ENCODE data around the gene PHRF1. TPM values are rescaled to one million over a fixed set of nuclear protein-coding genes. Genes with fewer than 3 reads are reported as not detected.

PHRF1 gene
- total RNA-seq = 10 to 100 TPM; 46.0 to 47.4 TPM

DNA sequence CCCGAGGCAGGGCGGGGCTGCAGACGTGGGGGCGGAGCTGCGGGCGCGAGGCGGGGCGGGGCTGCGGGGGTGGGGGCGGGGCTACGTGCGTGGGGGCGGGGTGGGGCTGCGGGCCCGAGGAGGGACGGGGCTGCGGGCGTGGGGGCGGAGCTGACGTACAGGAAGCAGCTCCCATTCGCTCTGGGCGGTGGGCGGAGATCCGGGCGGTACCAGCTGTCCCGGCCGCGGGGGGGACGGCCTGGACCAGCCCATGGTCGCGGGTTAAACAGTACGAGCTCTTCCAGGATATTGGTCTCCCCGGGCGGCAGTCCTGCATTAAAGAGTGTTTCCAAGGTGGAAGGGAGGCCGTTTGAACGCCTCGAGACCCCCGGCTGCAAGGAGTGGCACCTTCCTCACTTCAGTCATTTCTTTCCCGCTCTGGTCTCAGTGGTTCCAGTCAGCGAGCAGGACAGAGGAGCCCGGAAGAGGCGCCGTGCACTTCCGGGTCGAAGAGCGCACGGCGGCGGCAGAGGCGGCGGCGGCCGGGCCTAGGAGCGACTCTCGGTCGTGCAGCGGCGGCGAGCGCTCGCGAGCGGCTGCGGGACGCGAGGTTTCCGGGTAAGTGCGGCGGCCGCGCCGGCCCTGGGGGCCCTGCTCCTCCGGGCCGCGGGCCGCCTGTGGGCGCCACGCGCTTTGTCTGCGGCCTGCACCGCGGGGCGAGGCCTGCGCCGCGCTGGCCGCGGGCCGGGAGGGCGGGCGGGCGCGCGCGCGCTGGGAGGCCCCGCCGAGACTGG, at the start of gene PHRF1:
PHRF1 (plus strand) TSS at position 475 of the 773 bp plus-strand sequence. CDS start 5,043 bp downstream, outside the sequence.
- ChIA-PET POLR2A (interaction anchor here (0.5 to 1.9 kb wide), 8 partner anchors 12 to 150 kb away, joined by 3 to 9 read pairs (median 4); partner anchors contain the start of genes HRAS and IRF7), CTCF (interaction anchor here (0.9 to 1.5 kb wide), 3 partner anchors 17 to 37 kb away, joined by 3 to 5 read pairs (median 3); no protein-coding TSS in a partner anchor)

- ChIA-PET POLR2A (no interaction called here), CTCF (no interaction called here)
Measured at GRCh38 chr11:528166-528814, 48.0 kb upstream of the PHRF1 start.

DNA sequence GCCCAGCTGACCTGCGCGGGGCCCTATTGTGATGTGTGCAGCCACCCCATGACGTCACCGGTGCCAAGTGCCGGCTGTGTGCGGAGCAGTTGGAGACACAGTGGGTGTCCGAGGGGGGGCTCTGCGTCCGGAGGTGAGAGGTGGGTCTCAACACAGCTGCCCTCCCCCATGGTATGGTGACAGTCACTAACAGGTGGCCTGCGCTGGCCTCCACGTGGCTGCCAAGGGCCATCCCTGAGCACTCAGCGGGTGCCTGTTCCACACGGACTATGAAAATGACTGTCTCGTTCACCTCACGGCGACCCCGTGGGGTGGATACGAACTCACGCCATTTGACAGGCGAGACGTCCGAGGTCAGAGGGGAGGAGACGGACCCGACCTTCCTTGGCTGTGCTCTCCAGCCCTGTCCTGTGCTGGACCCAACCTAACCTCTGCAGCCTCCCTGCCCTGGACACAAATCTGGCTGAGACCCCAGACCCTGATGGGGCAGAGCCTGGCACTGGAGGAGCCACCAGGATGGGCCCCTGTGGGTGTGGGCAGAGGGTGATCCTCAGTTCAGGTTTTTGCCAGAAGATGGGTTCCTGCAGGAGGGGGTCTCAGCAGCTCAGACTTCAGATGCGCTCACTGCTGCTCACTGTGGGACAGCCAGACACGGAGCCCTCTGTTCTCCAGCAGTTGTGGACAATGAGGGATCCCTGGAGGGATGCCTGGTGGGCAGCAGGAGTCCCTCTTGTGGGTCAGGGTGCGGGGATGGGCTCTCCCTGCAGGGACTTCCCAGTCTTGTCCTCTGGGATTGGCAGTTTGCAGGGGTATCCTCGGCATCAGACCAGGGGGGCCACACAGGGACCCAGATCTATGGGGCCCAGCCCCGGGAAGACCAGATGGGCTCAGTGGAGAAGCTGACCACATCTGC, 47.2 kb upstream of the PHRF1 start:
- ChIA-PET CTCF (interaction anchor here (0.6 to 0.9 kb wide), 2 partner anchors 10 to 11 kb away, joined by 3 read pairs; no protein-coding TSS in a partner anchor), POLR2A (no interaction called here)

DNA sequence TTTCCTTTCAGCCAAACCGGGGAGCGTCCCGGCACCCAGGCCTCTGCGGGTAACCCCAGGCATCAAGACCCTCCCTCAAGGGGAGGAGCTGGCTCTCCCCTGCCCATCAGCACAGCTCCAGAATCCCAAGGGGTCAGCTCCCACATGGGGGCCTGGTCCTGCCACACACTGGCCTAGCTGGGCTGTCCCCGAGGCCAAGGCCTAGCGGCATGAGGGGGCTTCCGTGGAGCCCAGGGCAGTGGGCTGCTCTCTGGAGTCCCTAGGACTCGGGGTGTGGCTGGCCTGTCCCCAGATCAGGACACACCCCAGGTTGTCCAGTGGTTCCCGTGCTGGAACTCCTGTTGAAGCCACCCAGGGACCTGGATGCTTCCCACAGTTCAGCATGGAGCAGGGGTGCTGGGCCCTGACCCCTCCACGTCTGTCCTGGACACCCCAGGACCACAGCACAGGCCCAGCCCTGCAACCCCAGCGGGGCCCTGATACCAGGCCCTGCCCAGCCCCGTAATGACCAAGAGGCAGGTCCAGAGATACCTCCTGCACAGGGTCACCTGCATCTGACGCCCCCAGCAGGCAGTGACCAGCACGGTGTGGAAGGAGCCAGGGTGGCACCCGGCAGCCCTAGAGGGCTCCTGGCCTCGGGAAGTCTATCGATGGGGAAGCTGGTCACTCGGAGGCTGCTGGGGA, 46.4 kb upstream of the PHRF1 start:
- CTCF ChIA-PET = interaction anchor here (0.9 kb wide), 1 partner anchor 11 kb away, joined by 3 read pairs; no protein-coding TSS in a partner anchor

GRCh38 chr11:530960-531831, 45.1 kb upstream of the PHRF1 start:
- POLR2A ChIA-PET = no interaction called here
- CTCF ChIA-PET = interaction anchor here (6.8 kb wide), 1 partner anchor 12 kb away, joined by 29 read pairs; no protein-coding TSS in a partner anchor

More for the DNA sequence above, 46.4 kb upstream of the PHRF1 start:
- POLR2A ChIA-PET = no interaction called here

DNA sequence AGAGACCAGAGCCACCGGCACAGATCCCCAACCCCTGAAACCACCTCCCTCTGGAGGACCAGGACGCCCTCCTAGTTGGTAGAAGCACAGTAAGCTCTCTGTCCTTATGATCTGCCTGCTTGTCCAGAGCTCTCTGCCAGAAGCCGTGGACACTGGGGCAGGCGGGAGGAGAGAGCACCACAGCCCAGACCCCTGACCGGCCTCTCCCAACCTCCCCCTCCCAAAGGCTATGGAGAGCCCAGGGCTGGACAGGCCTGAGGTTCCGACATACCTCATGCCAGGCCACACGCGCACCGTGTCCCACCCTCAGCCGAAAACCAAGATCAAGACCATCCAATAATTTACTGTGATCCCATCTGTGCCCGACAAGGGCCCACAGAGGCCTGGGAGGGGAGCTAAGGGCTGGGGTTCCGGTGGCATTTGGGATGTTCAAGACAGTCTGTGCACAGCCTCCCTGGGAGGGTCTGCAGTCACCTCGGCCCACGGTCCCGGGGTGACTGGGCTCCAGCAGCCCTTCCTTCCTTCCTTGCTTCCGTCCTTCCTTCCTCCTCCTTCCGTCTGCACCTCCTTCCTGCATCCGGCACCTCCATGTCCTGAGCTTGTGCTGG, 44.2 kb upstream of the PHRF1 start:
- ChIA-PET POLR2A (no interaction called here), CTCF (interaction anchor here (6.8 kb wide), 1 partner anchor 13 kb away, joined by 29 read pairs; no protein-coding TSS in a partner anchor)

DNA sequence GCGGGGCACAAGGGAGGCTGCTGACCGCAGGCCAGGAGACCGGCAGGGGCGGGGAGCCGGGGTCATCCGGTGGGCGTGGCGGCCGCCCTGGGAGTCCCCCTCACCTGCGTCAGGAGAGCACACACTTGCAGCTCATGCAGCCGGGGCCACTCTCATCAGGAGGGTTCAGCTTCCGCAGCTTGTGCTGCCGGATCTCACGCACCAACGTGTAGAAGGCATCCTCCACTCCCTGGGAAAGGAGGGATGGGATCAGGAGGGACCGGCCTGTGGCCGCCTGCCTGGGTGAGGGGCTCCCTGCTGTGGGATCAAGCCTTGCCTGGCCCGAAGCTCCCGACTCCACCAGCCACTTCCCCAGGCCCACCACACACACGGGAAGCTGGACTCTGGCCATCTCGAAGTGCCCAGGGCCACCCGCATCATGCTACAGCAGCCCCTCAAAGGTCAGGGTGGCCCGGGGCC, 43.7 kb upstream of the PHRF1 start:
- ChIA-PET POLR2A (no interaction called here), CTCF (interaction anchor here (1.4 to 6.8 kb wide), 2 partner anchors 14 to 29 kb away, joined by 4 to 29 read pairs; no protein-coding TSS in a partner anchor)

DNA sequence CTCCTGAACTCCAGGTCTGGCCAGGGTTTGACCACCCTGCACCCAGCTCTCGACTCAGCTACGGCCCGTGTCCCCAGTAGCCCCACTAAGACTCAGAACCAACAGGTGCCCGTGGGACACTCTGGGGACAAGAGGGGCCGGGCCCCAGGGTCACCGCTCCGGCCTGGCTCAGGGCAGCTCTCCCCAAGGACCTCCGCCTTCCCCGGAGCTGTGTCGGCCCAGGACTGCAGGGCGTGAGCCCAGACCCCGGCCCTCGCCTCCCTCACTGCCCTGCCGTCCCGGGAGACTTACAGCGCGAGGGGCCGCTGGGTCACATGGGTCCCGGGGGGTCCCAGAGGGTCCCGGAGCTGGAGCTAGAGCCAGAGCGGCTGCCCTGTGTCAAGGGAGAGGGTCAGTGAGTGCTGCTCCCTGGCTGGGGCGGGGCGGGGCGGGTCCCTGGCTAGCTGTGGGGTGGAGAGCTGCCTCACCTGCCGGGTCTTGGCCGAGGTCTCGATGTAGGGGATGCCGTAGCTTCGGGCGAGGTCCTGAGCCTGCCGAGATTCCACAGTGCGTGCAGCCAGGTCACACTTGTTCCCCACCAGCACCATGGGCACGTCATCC, 43.2 kb upstream of the PHRF1 start:
- CTCF ChIA-PET = interaction anchor here (1.4 to 6.8 kb wide), 2 partner anchors 14 to 29 kb away, joined by 4 to 29 read pairs; no protein-coding TSS in a partner anchor
- POLR2A ChIA-PET = no interaction called here

GRCh38 chr11:533586-534395, 42.5 kb upstream of the PHRF1 start:
- POLR2A ChIA-PET = interaction anchor here (0.6 to 0.9 kb wide), 3 partner anchors 15 to 51 kb away, joined by 3 to 4 read pairs (median 4); no protein-coding TSS in a partner anchor
- CTCF ChIA-PET = interaction anchor here (1.4 to 6.8 kb wide), 2 partner anchors 15 to 30 kb away, joined by 4 to 29 read pairs; no protein-coding TSS in a partner anchor

GRCh38 chr11:534396-535209, 41.7 kb upstream of the PHRF1 start:
- CTCF ChIA-PET = interaction anchor here (0.7 to 6.8 kb wide), 4 partner anchors 16 to 192 kb away, joined by 3 to 29 read pairs (median 6); no protein-coding TSS in a partner anchor
- POLR2A ChIA-PET = interaction anchor here (0.6 to 1.8 kb wide), 4 partner anchors 14 to 86 kb away, joined by 3 to 7 read pairs (median 4); no protein-coding TSS in a partner anchor

DNA sequence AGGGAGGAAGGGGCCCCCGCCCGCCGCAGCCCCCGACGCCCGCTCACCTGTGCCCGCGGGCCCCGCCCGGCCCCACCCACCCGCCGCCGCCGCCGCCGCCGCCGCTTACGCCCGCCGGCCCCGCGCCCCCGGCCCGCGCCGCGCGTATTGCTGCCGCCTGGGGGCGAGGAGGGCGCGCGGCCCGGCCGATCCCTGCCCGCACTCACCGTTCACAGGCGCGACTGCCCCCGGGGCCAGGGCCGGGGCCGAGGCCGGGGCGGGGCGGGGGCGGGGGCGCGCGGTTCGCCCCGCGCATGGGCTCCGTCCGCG, 41.1 kb upstream of the PHRF1 start:
- POLR2A ChIA-PET = interaction anchor here (0.6 to 2.5 kb wide), 6 partner anchors 16 to 87 kb away, joined by 3 to 12 read pairs (median 6); partner anchors contain the start of genes PHRF1 and RNH1

GRCh38 chr11:535519-536454, 40.5 kb upstream of the PHRF1 start, which contains the start of gene HRAS:
HRAS (minus strand) TSS chr11:535576.
- ChIA-PET POLR2A (interaction anchor here (0.5 to 2.5 kb wide), 16 partner anchors 15 to 275 kb away, joined by 3 to 12 read pairs (median 4); partner anchors contain the start of genes IRF7, PHRF1, RNH1 and TALDO1), CTCF (interaction anchor here (0.6 to 6.8 kb wide), 6 partner anchors 17 to 224 kb away, joined by 3 to 29 read pairs (median 4); no protein-coding TSS in a partner anchor)

More for the DNA sequence above, 41.1 kb upstream of the PHRF1 start:
- CTCF ChIA-PET = interaction anchor here (1.0 to 6.8 kb wide), 4 partner anchors 16 to 191 kb away, joined by 3 to 29 read pairs (median 6); no protein-coding TSS in a partner anchor

Data from activated CD8-positive, alpha-beta memory T cell treated with anti-CD3 and anti-CD28 coated beads for 36 hours (primary cell).